SH-SY5Y (cell line): Measurements from ENCODE around the gene CDH16.

Experiments
- GATA2 ChIP-seq: IDR thresholded peaks from 2 replicates; pipeline ENCODE4 v1.6.1; 2011; ENCODE audit warnings: mild to moderate bottlenecking, low read depth, low read length
- GATA3 ChIP-seq: IDR thresholded peaks from 2 replicates; pipeline ENCODE4 v1.6.1; 2011; ENCODE audit warnings: low read depth, mild to moderate bottlenecking, low read length, moderate library complexity

GRCh38 chr16:66904428-66904845 lies 14.2 kb downstream of the CDH16 start:
- TF ChIP-seq GATA2, result no peak
- TF ChIP-seq GATA3, result no peak
